ENCODE data around the gene HEMK1. TPM values are rescaled to one million over a fixed set of nuclear protein-coding genes. Genes with fewer than 3 reads are reported as not detected.

HEMK1 gene
- total and polyA plus RNA-seq, 2 of the 4 experiments (the other 2 are of a cell fraction): 17.2 to 20.8 TPM

DNA sequence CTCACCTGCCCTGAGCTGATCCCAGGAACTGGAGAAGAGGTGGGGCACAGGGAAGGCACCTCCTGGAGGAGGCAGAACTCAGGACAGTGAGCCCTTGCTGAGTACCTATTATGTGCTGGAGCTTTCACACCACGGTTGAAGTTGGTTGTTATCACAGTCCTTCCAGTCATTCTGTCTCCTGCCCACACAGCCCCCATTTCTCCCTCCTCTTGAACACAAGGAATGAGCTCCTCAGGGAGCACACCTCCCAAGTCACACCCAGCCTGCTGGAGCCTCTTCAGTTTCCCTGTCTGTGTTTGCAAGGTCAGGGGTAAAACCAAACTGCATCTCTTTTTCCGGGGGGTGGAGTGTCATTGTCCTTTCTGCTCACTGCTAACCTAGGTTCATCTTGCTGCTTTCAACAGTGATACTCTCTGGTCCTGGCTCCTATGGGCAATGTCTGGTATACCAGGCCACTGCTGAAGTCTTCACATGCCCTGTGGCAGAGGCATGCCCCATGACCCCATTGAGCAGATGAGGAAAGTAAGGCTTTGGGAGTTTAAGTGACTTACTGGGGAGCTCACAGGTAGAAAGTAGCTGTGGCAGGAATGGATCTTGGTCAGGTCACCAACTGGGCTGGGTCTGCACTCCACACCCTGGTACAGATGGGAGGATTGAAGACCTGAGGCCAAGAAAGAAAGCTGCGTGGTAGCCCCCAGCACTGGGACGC, 31.7 kb upstream of the HEMK1 start:
- Histone ChIP-seq H3K56ac (ENCODE audit: extremely low read depth, insufficient read depth, low read length) (no peak overlapping the region), H3K4me1 (ENCODE audit: control insufficient read depth, insufficient read depth, low read length) (no peaks in the 10 kb centered on the region), H2AK9ac (replicated peaks; ENCODE audit: low read depth, low read length, poor library complexity) (no peak overlapping the region), H2BK5ac (ENCODE audit: low read depth, low read length, poor library complexity, severe bottlenecking) (no peak overlapping the region), H3K79me1 (ENCODE audit: low read depth in 1 of 2, low read length in 2 of 2) (no peaks in the 10 kb centered on the region), H4K5ac (ENCODE audit: low read depth, low read length) (no peak overlapping the region), H3K18ac (ENCODE audit: low read depth, low read length) (no peak overlapping the region), H3K4me2 (ENCODE audit: low read depth, low read length) (no peak overlapping the region), H3K9me1 (ENCODE audit: insufficient read depth, low read length) (no peaks in the 10 kb centered on the region), H3K36me3 (ENCODE audit: control insufficient read depth, insufficient read depth, low read length) (no peaks in the 10 kb centered on the region), H4K91ac (ENCODE audit: insufficient read depth, low read depth, low read length) (no peak overlapping the region), H3K4me3 (ENCODE audit: insufficient read depth, low read depth, low read length) (no peak overlapping the region), H3K27ac (ENCODE audit: insufficient read depth, low read length) (no peak overlapping the region), H3K9ac (ENCODE audit: low read depth, low read length) (no peak overlapping the region), H2AK5ac (ENCODE audit: low read depth, low read length) (no peak overlapping the region), H3K14ac (replicated peaks; ENCODE audit: low read depth, low read length) (no peak overlapping the region), H4K8ac (ENCODE audit: low read depth in 2 of 2, low read length in 2 of 2) (no peak overlapping the region), H3K9me3 (ENCODE audit: control insufficient read depth, insufficient read depth, low read length) (no peaks in the 10 kb centered on the region), H2AFZ (replicated peaks; ENCODE audit: low read length, poor library complexity) (no peak overlapping the region), H2BK20ac (ENCODE audit: low read depth, low read length) (no peak overlapping the region), H3K23ac (ENCODE audit: low read depth, low read length) (no peak overlapping the region), H2BK120ac (ENCODE audit: low read depth, low read length) (no peak overlapping the region), H3K27me3 (ENCODE audit: control insufficient read depth, insufficient read depth, low read length) (peaks cover 74% of the 10 kb centered on the region), H2BK15ac (ENCODE audit: low read depth, low read length) (no peak overlapping the region), H3K4ac (ENCODE audit: low read depth, low read length) (no peak overlapping the region), H4K20me1 (ENCODE audit: insufficient read depth, low read length) (no peaks in the 10 kb centered on the region)
- intact Hi-C loops (cut with micrococcal nuclease) (no loop called here), in situ Hi-C loops (cut with MboI; ENCODE audit: low sequenced_read_pairs) (no loop called here), dilution Hi-C loops (cut with HindIII; ENCODE audit: low sequenced_read_pairs, unreplicated experiment) (no loop called here)
- POLR2A ChIA-PET (ENCODE audit: unreplicated experiment): no interaction called here
- ATAC-seq (ENCODE audit: low read depth) (no peak), DNase-seq (no peak)
- BruUV-seq (replicated peaks): no TSS peak
- WGBS, 2 experiments (ENCODE audit: extremely low coverage in 2 of 2, insufficient read length in 1 of 2): 63% methylated on average over 1 of the region's 4 CpGs; no CpG with 5 or more reads in 1 of the 2 experiments
- CTCF ChIA-PET: no interaction called here
- no peak for TF ChIP-seq ELK1 (IDR thresholded peaks at IDR 0.05; ENCODE audit: borderline replicate concordance, low read depth, low read length)
- no peak for TF ChIP-seq CEBPB (IDR thresholded peaks at IDR 0.05; ENCODE audit: low read depth, low read length)
- TF ChIP-seq CTCF (conservative IDR thresholded peaks at IDR 0.05; ENCODE audit: low read depth, low read length): no peak
- TF ChIP-seq RAD21 (IDR thresholded peaks at IDR 0.05; ENCODE audit: low read length): no peak
- TF ChIP-seq, protein P1, sequence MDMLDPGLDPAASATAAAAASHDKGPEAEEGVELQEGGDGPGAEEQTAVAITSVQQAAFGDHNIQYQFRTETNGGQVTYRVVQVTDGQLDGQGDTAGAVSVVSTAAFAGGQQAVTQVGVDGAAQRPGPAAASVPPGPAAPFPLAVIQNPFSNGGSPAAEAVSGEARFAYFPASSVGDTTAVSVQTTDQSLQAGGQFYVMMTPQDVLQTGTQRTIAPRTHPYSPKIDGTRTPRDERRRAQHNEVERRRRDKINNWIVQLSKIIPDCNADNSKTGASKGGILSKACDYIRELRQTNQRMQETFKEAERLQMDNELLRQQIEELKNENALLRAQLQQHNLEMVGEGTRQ (IDR thresholded peaks at IDR 0.05; ENCODE audit: low read depth, low read length): no peak
- TF ChIP-seq MAFK (IDR thresholded peaks at IDR 0.05; ENCODE audit: low read depth, low read length): no peak
- TF ChIP-seq RCOR1 (IDR thresholded peaks at IDR 0.05; ENCODE audit: insufficient replicate concordance, low read length): no peak
- no peak for TF ChIP-seq POLR2A (IDR thresholded peaks at IDR 0.05; ENCODE audit: low read depth, low read length)
- TF ChIP-seq NFE2L2 (IDR thresholded peaks at IDR 0.05; ENCODE audit: low read depth, low read length): no peak
- no peak for TF ChIP-seq BHLHE40 (IDR thresholded peaks at IDR 0.05; ENCODE audit: low read depth, low read length)
- no peak for TF ChIP-seq FOS (IDR thresholded peaks at IDR 0.05; ENCODE audit: low read depth, low read length)
- no peak for TF ChIP-seq RFX5 (IDR thresholded peaks at IDR 0.05; ENCODE audit: low read depth, low read length)
- TF ChIP-seq CHD1 (IDR thresholded peaks at IDR 0.05; ENCODE audit: low read depth, low read length): no peak
- no peak for TF ChIP-seq MAZ (IDR thresholded peaks at IDR 0.05; ENCODE audit: borderline replicate concordance, low read depth, low read length)
- no peak for TF ChIP-seq MXI1 (IDR thresholded peaks at IDR 0.05; ENCODE audit: borderline replicate concordance, low read depth, low read length)
